Fibroblast of skin of abdomen (primary cell): ENCODE measurements around the gene MMS22L.

Source experiments
- DNase-seq: peaks from one replicate; pipeline ENCODE4 v3.0.0-alpha.2; 2013

Gene MMS22L

DNA sequence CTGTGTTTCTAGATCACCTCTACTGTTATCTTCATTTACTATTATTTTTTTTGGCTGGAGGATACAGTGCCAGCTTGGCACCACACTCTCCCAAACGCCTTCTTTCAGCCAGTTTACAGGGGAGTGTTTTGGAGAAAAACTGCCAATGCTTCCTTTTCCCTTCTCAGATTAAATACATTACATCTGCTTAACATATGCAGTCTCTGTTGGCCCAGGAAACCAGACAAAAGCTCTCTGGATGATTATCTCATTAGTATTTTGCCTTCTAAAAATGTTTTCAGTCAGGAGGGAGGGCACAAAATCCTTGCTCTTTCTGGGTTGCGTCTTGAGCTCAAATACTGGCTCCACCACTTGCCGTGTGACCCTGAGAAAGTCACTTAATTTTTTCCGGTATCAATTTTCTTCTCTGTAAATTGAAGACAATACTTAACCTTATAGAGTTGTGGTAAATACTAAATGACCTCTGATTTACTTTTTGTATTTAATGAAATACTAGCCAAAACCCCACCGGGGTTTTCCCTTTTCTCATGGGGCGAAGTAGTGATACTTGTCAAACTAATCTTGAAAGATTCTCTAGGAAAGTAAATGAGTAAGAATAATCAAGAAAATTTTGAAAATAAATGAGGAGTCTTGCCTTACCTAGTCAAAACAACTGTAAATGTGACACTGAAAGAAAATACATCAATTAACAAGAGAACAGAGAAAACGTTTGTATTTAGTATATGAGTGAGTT, 146.2 kb downstream of the MMS22L start:
- no peak for DNase-seq

DNA sequence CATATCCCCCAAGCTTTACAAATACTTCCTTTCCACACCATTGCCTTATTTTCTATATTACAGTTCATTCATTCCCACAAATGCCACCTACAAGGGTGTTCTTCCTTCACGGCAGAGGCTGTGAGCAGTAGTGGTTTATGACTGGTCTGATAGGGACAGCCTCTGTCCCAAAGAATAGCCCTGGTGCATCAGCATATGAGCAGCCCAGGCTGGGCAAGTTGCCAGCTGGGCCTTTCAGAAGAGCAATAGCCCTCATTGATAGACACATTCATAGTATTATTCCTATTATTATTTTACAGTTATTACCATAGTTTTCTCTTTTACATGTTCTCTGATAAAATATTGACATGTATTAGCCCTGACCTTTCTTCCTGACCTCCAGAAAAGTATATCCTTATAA, 149.9 kb downstream of the MMS22L start:
- DNase-seq: no peak

DNA sequence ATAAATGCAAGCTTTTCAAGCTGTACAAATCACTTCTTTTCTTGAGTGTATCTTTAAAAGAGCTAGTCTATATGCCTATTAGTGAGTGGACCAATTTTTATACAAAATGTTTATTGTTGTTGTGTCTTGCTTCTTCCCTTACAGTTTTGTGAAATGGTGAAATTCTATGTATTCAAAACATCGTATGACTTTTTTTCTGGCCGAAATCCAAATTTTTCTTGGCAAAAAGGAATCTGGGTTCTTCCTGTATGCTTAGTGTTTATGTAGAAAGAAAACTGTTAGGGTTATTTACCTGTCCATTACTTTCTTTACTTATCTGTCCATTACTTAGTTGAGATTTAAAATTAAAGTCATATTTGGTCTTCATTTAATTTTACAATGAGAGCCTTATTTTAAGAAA, 153.9 kb downstream of the MMS22L start:
- DNase-seq: no peak

DNA sequence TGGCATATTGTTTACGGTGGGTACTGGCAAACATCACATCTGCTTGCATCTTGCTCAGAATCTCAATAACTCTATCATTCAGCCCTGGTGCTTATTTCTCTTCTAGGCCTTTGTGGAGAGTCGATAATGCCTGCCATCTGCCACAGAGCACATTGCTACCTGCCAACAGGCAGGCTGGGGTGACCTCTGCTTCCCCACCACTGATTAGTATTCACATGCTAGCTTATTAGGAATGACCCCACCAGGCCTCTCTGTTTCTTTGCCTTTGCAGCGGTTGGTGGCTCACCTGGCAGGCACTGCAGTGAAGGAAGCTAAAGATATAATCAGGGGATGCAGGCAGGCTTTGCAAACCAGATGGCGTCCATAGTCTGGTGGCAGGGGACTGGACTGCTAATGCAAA, 154.5 kb downstream of the MMS22L start:
- no peak for DNase-seq

DNA sequence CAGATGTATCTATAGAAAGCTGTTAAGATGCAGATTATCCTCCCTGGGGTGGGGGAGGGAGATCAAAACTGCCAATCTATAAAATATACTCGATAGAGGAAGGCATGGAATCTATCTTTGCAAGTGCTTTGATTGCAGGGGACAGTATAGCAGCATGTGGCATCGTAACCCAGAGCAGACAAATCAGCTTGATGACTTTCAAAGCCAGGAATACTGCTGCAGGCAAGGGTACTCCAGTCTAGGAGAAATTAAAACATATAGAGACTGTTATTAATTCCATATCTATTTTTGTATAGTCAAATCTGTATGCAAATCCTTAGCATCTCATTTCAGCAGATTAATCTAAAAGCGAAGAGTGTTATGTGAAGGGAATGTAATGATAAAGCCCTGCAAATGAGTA, 159.4 kb downstream of the MMS22L start:
- no peak for DNase-seq

DNA sequence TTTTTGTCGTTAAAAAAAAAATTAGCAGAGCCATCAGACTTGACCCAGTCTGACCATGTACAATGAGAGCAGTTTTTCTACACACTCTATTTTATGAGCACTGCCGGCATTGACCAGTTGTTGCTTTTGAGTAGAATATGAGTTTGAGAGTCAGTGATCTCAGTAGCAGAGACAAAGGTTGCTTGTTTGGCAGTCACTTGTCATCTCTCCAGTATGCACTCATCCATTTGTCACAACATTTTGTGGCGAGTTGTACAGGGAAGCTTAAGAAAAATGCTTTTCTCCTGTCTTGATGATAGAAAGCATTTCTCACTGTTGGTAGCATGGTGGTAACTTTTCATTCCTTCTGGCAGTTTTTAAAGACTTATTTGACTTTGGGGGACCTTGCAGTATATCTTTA, 159.9 kb downstream of the MMS22L start:
- DNase-seq: no peak

DNA sequence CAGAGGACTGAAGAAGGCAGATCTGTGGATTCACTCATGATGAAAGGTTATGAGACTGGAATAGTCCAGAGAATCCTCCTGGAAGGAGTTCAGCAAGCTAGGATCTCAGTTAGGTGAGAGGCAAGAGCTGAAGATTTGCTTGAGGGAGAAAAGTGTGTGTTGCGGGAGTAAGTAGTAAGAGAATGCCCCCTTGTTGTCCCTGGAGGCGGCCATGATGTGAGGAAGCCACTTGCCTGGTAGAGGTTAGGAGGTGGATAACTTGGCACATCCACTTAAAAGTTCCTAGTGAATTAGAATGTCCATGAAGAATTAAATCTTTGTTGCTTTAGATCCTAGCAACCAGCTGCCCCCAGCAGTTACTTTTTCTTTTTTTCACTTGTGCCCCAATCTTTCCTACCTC, 162.5 kb downstream of the MMS22L start:
- DNase-seq: no peak

DNA sequence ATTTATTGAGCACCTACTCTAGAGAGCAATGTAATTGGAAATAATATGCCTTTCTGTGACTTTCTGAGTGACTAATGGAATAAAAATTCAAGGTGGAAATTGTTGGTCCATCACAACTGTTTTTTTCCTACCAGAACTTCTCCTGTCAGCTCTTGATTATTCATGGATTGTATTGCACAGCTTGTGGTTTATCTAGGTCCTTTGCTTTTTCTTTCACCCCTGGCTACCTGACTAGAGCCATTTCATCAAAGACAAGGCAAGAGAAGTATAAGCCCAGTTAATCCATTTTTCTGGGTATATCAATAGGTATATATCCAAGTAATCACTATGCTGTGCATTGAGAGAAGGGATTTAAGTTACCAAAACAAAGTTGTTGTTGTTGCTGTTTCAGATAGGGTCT, 168.4 kb downstream of the MMS22L start:
- DNase-seq: no peak

DNA sequence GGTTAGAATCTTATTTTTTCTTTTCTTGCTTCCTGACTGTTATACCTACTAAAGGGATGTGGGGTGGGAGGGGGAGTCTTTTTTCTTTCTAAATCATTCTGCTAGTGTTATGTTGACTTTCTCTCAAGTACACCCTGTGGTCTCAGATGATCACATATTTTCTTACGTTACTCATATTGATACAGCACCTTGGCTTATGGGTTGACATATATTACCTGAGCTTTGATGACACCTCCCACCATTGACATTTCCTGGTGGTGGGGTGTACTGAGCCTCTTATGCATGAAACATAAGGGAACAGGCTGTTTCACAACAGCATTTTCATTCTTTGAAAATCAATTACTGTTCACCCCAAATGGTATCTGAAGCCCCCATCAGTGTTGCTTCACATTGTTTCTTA, 169.8 kb downstream of the MMS22L start:
- no peak for DNase-seq

DNA sequence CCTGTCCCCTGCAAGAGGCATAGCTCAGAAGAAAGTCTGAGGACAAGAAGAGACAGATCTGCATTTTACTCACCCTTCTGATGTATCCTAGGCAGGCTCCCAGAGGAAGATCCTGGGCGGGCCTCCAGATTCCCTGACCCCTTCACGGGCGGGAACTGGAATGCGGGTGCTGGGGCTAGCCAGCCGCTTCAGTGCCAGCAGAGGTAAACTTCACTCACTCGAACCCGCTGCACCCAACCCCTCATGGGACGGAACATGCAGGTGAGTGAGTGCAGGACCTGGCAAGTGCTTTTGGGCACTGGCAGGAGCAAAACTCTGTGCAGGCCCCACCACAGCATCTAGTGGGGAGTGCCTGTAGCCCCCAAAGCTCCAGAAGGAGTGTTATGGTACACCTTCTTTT, 171.8 kb downstream of the MMS22L start:
- DNase-seq: no peak

DNA sequence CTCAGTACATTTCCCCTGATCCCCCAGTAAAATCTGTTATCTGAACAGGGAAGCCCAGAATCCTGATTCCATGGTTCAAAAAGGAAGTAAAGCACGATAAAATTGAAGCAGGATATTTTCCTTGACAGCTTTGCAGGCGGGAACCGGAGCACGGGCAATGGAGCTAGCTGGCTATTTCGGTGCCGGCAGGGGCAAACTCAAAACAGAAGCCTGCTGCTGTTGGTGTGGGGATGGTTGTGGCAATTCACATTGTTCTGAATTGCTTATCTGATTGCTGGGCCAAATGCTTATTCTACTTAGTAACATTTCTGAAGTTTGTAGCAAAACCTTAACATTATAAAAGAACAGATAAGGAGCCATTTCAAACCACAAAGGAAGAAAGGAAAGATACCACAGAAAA, 172.4 kb downstream of the MMS22L start:
- DNase-seq: no peak

DNA sequence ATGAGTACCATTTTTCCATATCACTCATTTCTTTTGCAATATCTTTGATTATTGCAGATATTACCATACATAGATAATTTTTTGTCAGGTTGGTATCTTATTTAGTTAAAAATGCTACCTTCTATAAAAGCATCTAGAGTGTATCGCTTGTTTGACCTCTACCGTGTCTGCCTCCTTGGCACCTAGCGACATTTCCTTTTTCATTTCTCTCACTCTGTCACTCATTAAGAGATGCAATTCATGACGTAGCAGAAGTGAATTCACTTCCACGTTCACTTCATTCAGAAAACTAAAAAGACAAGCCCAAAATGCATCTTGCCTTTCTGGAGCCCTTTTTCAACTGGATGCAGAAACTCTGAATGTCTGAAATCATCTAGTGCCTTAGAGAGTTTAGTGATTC, 172.9 kb downstream of the MMS22L start:
- DNase-seq: no peak

DNA sequence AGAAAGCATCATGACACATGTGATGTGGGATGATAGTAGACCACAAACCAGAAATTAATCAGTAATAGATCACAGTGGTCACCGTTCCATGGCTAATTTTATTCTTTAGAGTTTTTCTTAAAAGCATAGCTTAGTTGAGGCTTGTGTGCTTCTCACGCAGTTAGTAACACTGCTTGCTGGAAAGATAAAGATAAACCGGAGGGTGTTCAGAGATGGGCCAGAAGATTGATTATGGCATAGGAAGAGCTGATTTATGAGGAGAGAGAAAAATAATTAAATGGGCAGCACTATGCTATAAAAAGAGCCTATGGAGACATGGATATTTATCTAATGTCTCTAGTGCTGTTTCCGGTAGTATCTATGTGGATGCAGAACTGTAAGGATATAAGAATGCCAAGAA, 173.6 kb downstream of the MMS22L start:
- DNase-seq: no peak

DNA sequence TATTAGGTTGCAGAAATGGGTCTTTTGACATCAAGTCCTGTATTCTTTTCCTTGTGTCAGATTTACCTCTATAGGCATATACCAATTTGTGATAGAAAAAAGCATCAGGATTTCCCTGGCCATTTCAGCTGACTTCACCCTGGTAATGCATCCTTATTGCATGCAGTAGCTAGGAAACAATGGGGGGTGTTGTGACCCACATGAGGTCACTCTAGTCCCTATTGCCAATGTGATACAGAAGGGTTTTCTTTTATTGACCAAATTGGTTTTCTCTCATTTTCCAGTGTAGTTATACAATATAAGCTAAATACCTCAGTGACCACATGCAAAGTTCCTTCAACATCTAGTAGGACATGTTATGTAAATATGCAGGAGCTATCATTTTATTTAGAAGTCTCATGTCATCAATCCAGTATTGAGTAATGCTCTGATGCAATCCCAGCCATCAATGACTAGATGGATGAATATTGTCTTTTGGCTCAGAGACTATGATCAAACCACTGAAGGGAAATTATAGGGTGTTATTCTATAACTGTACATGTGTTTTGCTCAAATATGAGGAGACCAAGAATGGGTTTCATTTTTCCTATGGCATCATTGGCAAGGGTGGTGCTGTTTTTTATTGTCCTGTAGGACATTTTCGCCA, 180.7 kb downstream of the MMS22L start:
- no peak for DNase-seq

DNA sequence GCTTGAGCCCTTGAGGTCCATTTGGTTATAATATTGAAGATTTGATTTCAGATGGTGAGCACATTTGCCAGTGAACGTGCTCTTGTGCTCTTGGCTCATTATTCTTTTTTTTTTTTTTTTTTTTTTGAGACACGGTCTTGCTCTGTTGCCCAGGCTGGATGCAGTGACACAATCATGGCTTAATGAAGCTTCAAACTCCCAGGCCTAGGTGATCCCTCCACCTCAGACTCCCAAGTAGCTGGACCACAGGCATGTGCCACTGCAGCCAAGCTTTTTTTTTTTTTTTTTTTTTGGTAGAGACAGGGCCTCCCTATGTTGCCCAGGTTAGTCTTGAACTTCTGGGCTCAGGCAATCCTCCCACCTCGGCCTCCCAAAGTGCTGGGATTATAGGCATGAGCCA, 182.3 kb downstream of the MMS22L start:
- no peak for DNase-seq

DNA sequence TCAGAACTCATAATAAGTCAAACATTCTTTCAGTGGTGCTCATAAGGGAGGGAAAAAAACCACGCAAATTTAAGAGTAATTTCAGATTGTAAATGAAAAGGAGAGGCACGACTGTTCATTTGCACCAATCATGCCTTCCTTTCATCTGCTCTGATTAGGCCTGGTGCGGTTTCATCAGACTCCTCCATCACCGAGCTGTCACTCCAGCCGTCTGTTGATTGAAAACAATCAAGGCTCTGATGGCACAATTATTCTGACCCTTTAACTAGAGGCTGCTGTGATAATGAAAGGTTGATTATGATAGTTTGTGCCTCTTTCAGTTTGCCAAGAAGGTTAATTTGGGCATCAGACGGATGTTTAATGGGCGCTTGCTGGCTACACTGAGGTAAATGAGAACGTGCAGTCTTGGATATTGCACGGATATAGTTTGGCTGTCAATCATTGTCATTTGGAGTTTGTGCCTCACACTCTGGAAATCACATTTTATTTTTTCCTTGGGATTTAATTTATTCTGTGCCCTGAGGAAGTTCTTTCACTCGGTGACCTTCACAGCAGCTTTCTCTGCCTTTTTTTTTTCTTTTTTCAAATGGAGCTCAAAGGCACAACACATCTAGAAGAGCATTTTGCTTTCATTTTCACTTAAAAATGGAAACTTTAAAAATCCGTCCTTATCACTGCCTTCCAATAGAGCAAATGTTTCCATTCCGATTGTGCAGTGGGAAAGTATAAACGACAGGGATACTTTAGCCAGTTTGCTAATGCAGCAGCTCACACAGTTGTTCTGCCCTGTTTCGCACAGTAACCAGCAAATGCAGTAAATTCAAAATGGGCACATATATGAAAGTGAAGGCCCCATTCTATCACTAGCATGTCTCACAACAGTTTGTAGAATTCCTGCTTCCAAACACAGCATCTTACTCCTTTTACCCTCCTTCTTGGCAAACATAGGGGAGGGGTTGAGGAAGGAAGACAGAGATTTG, 185.7 kb downstream of the MMS22L start:
- no peak for DNase-seq

DNA sequence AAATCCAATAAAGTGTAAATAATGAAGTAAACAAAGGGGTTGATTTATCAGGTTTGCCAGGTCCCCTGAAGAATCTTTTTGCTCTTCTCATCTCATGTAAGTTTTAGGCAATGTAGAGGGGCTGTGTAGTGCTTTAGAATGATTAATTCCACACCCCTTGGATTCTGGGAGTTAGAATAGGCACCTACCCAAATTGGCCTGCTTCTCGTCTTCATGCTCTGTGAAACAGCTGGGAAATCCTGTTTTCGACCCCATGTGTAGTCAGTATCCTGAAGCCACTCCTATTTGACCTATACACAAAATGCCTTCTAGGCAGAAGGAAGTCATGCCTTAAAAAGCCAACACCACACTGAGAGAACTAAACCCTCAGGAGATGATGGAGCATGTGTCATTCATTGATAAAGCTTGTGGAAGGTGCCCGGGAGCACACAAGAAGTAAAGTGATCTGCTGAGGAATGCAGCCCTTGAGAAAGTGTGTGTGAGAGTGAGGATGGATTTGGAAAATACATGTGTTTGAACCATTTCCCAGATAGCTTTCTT, 187.6 kb downstream of the MMS22L start:
- DNase-seq: no peak

DNA sequence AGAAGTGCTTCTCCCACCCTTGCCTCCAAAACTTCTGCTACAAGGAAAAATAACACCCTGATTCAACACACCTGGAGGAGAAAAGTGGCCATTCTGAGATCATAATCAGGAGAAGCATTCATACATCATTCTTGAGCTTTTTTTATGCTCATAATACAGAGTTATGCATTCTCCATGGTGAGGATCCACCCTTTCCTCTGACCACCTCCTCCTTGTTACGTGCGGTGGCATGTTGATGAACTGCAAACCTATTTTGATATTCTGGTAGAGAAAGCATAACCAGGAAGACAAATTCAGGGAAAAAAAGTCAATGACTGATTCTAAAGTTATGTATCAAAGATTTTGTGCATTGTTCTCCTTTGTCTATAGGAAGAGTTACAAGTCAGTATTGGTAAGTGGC, 188.6 kb downstream of the MMS22L start:
- no peak for DNase-seq

DNA sequence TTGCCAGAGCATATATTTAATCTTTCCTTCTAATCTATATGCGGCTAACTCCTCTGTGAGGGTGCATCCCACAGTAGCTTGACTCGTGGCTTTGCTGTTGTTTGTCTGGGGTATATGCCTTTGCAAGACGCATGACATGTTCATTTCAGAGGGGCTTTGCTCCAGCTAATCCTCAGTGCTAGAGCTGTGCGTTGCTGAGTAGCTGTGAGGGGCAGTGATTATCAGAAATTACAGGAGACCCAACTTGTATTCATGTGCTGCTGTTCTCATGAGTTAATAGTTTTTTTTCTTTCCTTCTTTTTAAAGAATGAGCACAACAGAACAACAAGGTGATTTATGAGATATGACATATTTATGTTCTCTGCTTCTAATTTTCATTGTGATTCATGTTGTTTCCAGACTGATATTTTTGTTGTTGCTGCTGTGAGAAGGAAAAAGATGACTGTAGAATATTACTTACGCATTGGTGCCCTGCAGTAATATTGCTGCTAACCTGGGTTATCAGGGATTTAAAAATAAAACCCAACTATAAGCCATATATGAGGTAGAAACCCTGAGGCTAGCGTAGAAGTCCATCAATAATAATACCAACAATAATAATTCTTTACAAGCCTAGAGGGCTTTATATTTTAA, 190.2 kb downstream of the MMS22L start:
- DNase-seq: no peak
